Lower leg skin (tissue), 3 donors: ENCODE results near the gene INF2.

Experiments
- POLR2A ChIP-seq, 2 donors: fragments of 450-650 bp; IDR thresholded peaks; one replicate each; pipeline ENCODE4 v1.6.1; 2016 to 2017; ENCODE audit warnings: antibody characterized with exemption in 2 of 2, mild to moderate bottlenecking in 1 of 2, moderate library complexity in 1 of 2
- TF ChIP-seq, protein P1 (sequence below), 3 donors: fragments of 450-650 bp; IDR thresholded peaks; one replicate each; pipeline ENCODE4 v1.5.1; 2016; ENCODE audit warnings: antibody characterized with exemption in 3 of 3, mild to moderate bottlenecking in 3 of 3, moderate library complexity in 2 of 3

DNA sequence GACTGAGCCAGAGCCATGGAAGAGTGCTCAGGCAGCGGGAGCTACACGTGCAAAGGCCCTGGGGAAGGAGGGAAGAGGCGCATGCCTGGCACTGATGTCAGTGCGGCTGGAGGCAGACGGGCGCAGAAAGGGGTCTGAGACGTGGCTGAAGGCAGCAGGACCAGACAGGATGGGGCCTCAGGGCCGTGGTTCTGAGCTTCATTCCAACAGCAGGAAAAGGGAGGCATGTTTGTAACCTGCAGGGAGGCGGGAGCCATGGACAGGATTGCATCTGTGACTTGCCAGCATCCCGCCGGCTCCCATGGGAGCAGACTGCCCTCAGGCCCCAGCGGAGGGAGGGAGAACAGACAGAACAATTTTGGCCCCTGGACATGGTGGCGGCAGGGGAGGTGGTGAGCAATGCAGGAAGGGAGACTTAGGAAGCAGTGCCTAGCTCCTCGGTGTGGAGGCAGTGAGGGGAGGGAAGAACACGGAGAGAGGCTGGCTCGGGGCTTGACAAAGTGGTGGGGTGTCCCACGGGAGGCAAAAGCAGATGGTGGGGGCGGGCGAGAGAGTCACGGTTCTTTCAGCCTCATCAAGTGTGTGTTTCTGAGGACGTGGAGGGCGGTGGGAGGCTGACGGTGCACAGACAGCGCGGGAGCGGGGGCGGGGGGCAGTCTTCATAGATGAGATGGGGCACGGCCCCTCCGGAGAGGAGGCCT lies 33.3 kb upstream of the INF2 start:
- no peak for TF ChIP-seq POLR2A (IDR thresholded peaks at IDR 0.05)
- TF ChIP-seq, protein P1, sequence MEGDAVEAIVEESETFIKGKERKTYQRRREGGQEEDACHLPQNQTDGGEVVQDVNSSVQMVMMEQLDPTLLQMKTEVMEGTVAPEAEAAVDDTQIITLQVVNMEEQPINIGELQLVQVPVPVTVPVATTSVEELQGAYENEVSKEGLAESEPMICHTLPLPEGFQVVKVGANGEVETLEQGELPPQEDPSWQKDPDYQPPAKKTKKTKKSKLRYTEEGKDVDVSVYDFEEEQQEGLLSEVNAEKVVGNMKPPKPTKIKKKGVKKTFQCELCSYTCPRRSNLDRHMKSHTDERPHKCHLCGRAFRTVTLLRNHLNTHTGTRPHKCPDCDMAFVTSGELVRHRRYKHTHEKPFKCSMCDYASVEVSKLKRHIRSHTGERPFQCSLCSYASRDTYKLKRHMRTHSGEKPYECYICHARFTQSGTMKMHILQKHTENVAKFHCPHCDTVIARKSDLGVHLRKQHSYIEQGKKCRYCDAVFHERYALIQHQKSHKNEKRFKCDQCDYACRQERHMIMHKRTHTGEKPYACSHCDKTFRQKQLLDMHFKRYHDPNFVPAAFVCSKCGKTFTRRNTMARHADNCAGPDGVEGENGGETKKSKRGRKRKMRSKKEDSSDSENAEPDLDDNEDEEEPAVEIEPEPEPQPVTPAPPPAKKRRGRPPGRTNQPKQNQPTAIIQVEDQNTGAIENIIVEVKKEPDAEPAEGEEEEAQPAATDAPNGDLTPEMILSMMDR (IDR thresholded peaks at IDR 0.05): no peak
